GM10266 (cell line): Measurements from ENCODE around the gene TRIM50.
"Not testable (repeated sequence)": the region's sequence is repeated elsewhere in the genome, so short reads cannot be mapped to it uniquely, and the experiment has no call there.

Experiments used
- DNase-seq: peaks from one replicate; pipeline ENCODE4 v3.0.0; 2012; ENCODE audit errors: extremely low spot score
- CTCF ChIP-seq: IDR thresholded peaks from 2 replicates; pipeline ENCODE4 v1.5.1; 2012; ENCODE audit warnings: mild to moderate bottlenecking, low read depth; ENCODE audit not compliant: control insufficient read depth, insufficient read depth; ENCODE audit errors: missing control alignments

Gene TRIM50

GRCh38 chr7:73327922-73328321 is at the start of gene TRIM50, which contains the start of gene FKBP6:
TSS of gene TRIM50 (minus strand) at chr7:73328082. CDS start at chr7:73324787, 3,295 bp downstream.
TSS of gene FKBP6 (plus strand) at chr7:73328161. CDS start at chr7:73328429, 268 bp downstream.
- not testable (repeated sequence) for DNase-seq

- no peak for DNase-seq
- no peak for TF ChIP-seq CTCF
These were observed 49.0 kb upstream of the TRIM50 start for GRCh38 chr7:73376671-73377412.

GRCh38 chr7:73376262-73376661 is 48.4 kb upstream of the TRIM50 start:
- DNase-seq, result not testable (repeated sequence)

- no peak for TF ChIP-seq CTCF
- no peak for DNase-seq
These were observed 45.9 kb upstream of the TRIM50 start for GRCh38 chr7:73373741-73374140.

- no peak for DNase-seq
- TF ChIP-seq CTCF, result no peak
These were observed 41.7 kb upstream of the TRIM50 start for GRCh38 chr7:73369622-73370021.

- TF ChIP-seq CTCF, result no peak
- no peak for DNase-seq
These were observed 41.1 kb upstream of the TRIM50 start for GRCh38 chr7:73369009-73369408.

GRCh38 chr7:73366990-73367389 is 39.1 kb upstream of the TRIM50 start:
- no peak for DNase-seq
- no peak for TF ChIP-seq CTCF

GRCh38 chr7:73366127-73366526 is 38.2 kb upstream of the TRIM50 start:
- no peak for TF ChIP-seq CTCF
- no peak for DNase-seq
